Suprapubic skin (tissue), 4 donors: ENCODE measurements around the gene JSRP1. TPM values are rescaled to one million over a fixed set of nuclear protein-coding genes. Genes with fewer than 3 reads are reported as not detected.

Source experiments
- DNase-seq, 2 donors: peaks; one replicate each; pipeline ENCODE4 v3.0.0-alpha.2; 2019; ENCODE audit warnings: low spot score in 2 of 2
- H3K27ac ChIP-seq: fragments of 200-600 bp; sonication (generic); one replicate; pipeline ENCODE4 v1.5.1; 2019
- H3K27me3 ChIP-seq: fragments of 200-600 bp; sonication (generic); one replicate; pipeline ENCODE4 v1.5.1; 2019
- H3K36me3 ChIP-seq: fragments of 200-600 bp; sonication (generic); one replicate; pipeline ENCODE4 v1.5.1; 2019
- H3K4me1 ChIP-seq: fragments of 200-600 bp; sonication (generic); one replicate; pipeline ENCODE4 v1.5.1; 2019
- H3K4me3 ChIP-seq: fragments of 200-600 bp; sonication (generic); one replicate; pipeline ENCODE4 v1.5.1; 2019; ENCODE audit warnings: mild to moderate bottlenecking
- H3K9me3 ChIP-seq: fragments of 200-600 bp; sonication (generic); one replicate; pipeline ENCODE4 v1.5.1; 2019
- EP300 ChIP-seq: sonication (generic); formaldehyde crosslinking; IDR thresholded peaks from one replicate; pipeline ENCODE4 v1.6.1; 2017; ENCODE audit warnings: antibody characterized with exemption
- POLR2A ChIP-seq, 2 donors: fragments of 450-650 bp; IDR thresholded peaks; one replicate each; pipeline ENCODE4 v1.6.1; 2017; ENCODE audit warnings: antibody characterized with exemption in 2 of 2, mild to moderate bottlenecking in 2 of 2, moderate library complexity in 2 of 2
- POLR2AphosphoS5 ChIP-seq, 3 donors: sonication (generic); formaldehyde crosslinking; IDR thresholded peaks; one replicate each; pipeline ENCODE4 v1.6.1; 2017; ENCODE audit warnings: antibody characterized with exemption in 3 of 3
- WGBS: methylation state at CpG from one replicate; pipeline ENCODE4 v1.1.5; 2018; 5-methylcytosine and 5-hydroxymethylcytosine counted together
- total RNA-seq, 4 donors: library from RNA; depleted of rRNA; stranded (reverse); fragments of >200 nt; gene quantifications; one replicate each; pipeline ENCODE4 v1.1.0, GENCODE V29; 2016
- TF ChIP-seq, protein P1 (sequence below), 2 donors: fragments of 200-600 bp in 1 of 2; fragments of 450-650 bp in 1 of 2; sonication (generic) in 1 of 2; IDR thresholded peaks; one replicate each; pipeline ENCODE4 v1.5.1; 2016 to 2019; ENCODE audit warnings: antibody characterized with exemption in 2 of 2, mild to moderate bottlenecking in 1 of 2, moderate library complexity in 1 of 2

Gene JSRP1
- total RNA-seq, 4 donors from 2014 or later: not detected

DNA sequence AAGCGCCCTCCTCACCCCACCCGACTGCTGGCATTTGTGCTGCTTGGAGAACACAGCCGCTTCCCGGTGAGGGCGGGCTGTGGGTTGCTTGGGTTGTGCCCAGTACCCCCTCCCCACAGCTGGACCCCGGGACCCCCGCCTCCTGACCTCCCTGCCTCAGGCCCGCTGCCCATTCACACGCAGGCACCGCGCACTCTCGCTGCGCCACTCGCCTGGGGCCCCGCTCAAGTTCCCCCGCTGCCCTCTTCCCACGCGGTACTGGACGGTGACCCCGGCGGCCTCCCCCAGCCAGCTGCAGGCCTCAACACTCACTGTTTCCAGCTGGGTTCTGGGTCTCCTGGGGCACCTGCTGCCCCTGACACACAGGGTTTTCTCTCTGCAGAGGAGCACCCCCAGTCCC is 36.5 kb downstream of the JSRP1 start:
- H3K9me3 ChIP-seq: no peaks in the 10 kb centered on the region
- H3K36me3 ChIP-seq: peaks cover 95% of the 10 kb centered on the region
- no peak for DNase-seq
- H3K4me3 ChIP-seq: no peak overlapping the region
- no peaks in the 10 kb centered on the region for H3K27me3 ChIP-seq
- H3K27ac ChIP-seq: no peak overlapping the region
- H3K4me1 ChIP-seq: peaks cover 11% of the 10 kb centered on the region
- 95% methylated on average over 21 of the region's 21 CpGs for WGBS
- TF ChIP-seq, protein P1, sequence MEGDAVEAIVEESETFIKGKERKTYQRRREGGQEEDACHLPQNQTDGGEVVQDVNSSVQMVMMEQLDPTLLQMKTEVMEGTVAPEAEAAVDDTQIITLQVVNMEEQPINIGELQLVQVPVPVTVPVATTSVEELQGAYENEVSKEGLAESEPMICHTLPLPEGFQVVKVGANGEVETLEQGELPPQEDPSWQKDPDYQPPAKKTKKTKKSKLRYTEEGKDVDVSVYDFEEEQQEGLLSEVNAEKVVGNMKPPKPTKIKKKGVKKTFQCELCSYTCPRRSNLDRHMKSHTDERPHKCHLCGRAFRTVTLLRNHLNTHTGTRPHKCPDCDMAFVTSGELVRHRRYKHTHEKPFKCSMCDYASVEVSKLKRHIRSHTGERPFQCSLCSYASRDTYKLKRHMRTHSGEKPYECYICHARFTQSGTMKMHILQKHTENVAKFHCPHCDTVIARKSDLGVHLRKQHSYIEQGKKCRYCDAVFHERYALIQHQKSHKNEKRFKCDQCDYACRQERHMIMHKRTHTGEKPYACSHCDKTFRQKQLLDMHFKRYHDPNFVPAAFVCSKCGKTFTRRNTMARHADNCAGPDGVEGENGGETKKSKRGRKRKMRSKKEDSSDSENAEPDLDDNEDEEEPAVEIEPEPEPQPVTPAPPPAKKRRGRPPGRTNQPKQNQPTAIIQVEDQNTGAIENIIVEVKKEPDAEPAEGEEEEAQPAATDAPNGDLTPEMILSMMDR (IDR thresholded peaks at IDR 0.05): no peak
- TF ChIP-seq POLR2A (IDR thresholded peaks at IDR 0.05) (no peak), EP300 (no peak), POLR2AphosphoS5 (IDR thresholded peaks at IDR 0.05) (no peak)

- no peaks in the 10 kb centered on the region for H3K27me3 ChIP-seq
- DNase-seq: no peak
- 100% methylated on average over 7 of the region's 22 CpGs for WGBS
- H3K36me3 ChIP-seq: peaks cover 90% of the 10 kb centered on the region
- TF ChIP-seq POLR2A (IDR thresholded peaks at IDR 0.05): no peak
- TF ChIP-seq POLR2AphosphoS5 (IDR thresholded peaks at IDR 0.05): no peak
- TF ChIP-seq, protein P1 (IDR thresholded peaks at IDR 0.05): no peak
- no peak for TF ChIP-seq EP300
- peaks cover 32% of the 10 kb centered on the region for H3K4me1 ChIP-seq
- H3K4me3 ChIP-seq: no peak overlapping the region
- H3K9me3 ChIP-seq: no peaks in the 10 kb centered on the region
- H3K27ac ChIP-seq: no peak overlapping the region
Observed at GRCh38 chr19:2217591-2217990, 38.6 kb downstream of the JSRP1 start.

GRCh38 chr19:2216361-2217225 is 39.6 kb downstream of the JSRP1 start:
- Histone ChIP-seq H3K4me1 (peaks cover 29% of the 10 kb centered on the region), H3K9me3 (no peaks in the 10 kb centered on the region), H3K4me3 (no peak overlapping the region), H3K27ac (no peak overlapping the region), H3K27me3 (no peaks in the 10 kb centered on the region), H3K36me3 (peaks cover 87% of the 10 kb centered on the region)
- DNase-seq: no peak
- WGBS: 95% methylated on average over 9 of the region's 43 CpGs
- TF ChIP-seq EP300 (no peak), POLR2AphosphoS5 (IDR thresholded peaks at IDR 0.05) (no peak), POLR2A (IDR thresholded peaks at IDR 0.05) (no peak)
- TF ChIP-seq, protein P1 (IDR thresholded peaks at IDR 0.05): no peak

GRCh38 chr19:2215281-2215751 is 40.9 kb downstream of the JSRP1 start:
- TF ChIP-seq, protein P1 (IDR thresholded peaks at IDR 0.05): no peak
- no peak for TF ChIP-seq EP300
- TF ChIP-seq POLR2AphosphoS5 (IDR thresholded peaks at IDR 0.05): no peak
- TF ChIP-seq POLR2A (IDR thresholded peaks at IDR 0.05): no peak
- H3K27me3 ChIP-seq: no peaks in the 10 kb centered on the region
- H3K4me1 ChIP-seq: peaks cover 29% of the 10 kb centered on the region
- WGBS: 81% methylated on average over 31 of the region's 31 CpGs
- peaks cover 88% of the 10 kb centered on the region for H3K36me3 ChIP-seq
- no peak for DNase-seq
- no peaks in the 10 kb centered on the region for H3K9me3 ChIP-seq
- H3K4me3 ChIP-seq: no peak overlapping the region
- no peak overlapping the region for H3K27ac ChIP-seq

DNA sequence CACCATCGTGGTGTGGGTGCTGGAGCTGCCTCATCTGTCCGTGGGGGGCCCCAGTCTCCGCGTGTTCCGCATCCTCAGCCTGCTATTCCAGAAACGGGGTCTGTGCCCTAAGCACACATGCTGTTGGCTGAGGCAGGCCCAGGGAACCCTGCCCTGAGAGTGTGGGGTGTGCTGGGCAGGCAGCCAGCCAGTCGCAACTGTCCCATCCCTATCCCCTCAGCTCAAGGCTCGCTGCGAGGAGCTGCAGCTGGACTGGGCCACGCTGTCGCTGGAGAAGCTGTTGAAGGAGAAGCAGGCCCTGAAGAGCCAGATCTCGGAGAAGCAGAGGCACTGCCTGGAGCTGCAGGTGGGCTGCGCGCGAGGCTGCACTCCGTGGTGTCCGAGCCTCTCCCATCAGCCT is 42.0 kb downstream of the JSRP1 start:
- WGBS: 93% methylated on average over 16 of the region's 17 CpGs
- Histone ChIP-seq H3K4me1 (peaks cover 31% of the 10 kb centered on the region), H3K27ac (peak overlapping the region; percentile 81), H3K4me3 (no peak overlapping the region), H3K9me3 (no peaks in the 10 kb centered on the region), H3K27me3 (no peaks in the 10 kb centered on the region), H3K36me3 (peaks cover 81% of the 10 kb centered on the region)
- TF ChIP-seq POLR2A (IDR thresholded peaks at IDR 0.05) (no peak), POLR2AphosphoS5 (IDR thresholded peaks at IDR 0.05) (no peak), EP300 (no peak)
- TF ChIP-seq, protein P1 (IDR thresholded peaks at IDR 0.05): no peak
- no peak for DNase-seq
